ENCODE results near the gene PCDH15. TPM values are rescaled to one million over a fixed set of nuclear protein-coding genes. Genes with fewer than 3 reads are reported as not detected.

The PCDH15 gene
- total RNA-seq, 1 experiment from 2014 or later, result not detected

- no peak for TF ChIP-seq CTCF (IDR thresholded peaks at IDR 0.05; ENCODE audit: unreplicated experiment)
- Mint-ChIP-seq H3K9me3 (ENCODE audit: low read depth, unreplicated experiment) (no peaks in the 10 kb centered on the region), H3K27me3 (ENCODE audit: unreplicated experiment) (no peaks in the 10 kb centered on the region), H3K27ac (ENCODE audit: unreplicated experiment) (no peak overlapping the region), H3K4me3 (ENCODE audit: low read depth, unreplicated experiment) (no peak overlapping the region), H3K36me3 (ENCODE audit: insufficient read depth, unreplicated experiment) (no peaks in the 10 kb centered on the region), H3K4me1 (ENCODE audit: low read depth, unreplicated experiment) (peaks cover 10% of the 10 kb centered on the region)
- DNase-seq, result no peak
- intact Hi-C loops (cut with micrococcal nuclease; ENCODE audit: unreplicated experiment), result loop anchor here (1.0 to 10.0 kb wide), 6 partner anchors 158 to 1025 kb away; no protein-coding TSS in a partner anchor
- no TSS peak for BruUV-seq (replicated peaks)
- CTCF ChIA-PET, result interaction anchor here (0.6 to 1.2 kb wide), 2 partner anchors 563 to 1383 kb away, joined by 3 read pairs; no protein-coding TSS in a partner anchor
These were observed 961.5 kb downstream of the PCDH15 start for GRCh38 chr10:53839440-53840039.

GRCh38 chr10:53836638-53837037 lies 964.4 kb downstream of the PCDH15 start:
- CTCF ChIA-PET, result no interaction called here
- H3K27me3 Mint-ChIP-seq (ENCODE audit: unreplicated experiment), result no peaks in the 10 kb centered on the region
- TF ChIP-seq CTCF (IDR thresholded peaks at IDR 0.05; ENCODE audit: unreplicated experiment), result no peak
- no peaks in the 10 kb centered on the region for H3K4me1 Mint-ChIP-seq (ENCODE audit: low read depth, unreplicated experiment)
- no peak overlapping the region for H3K27ac Mint-ChIP-seq (ENCODE audit: unreplicated experiment)
- no peak overlapping the region for H3K4me3 Mint-ChIP-seq (ENCODE audit: low read depth, unreplicated experiment)
- intact Hi-C loops (cut with micrococcal nuclease; ENCODE audit: unreplicated experiment), result loop anchor here (5.0 kb wide), 1 partner anchor 624 kb away; no protein-coding TSS in a partner anchor
- BruUV-seq (replicated peaks), result no TSS peak
- DNase-seq, result no peak
- H3K9me3 Mint-ChIP-seq (ENCODE audit: low read depth, unreplicated experiment), result no peaks in the 10 kb centered on the region
- no peaks in the 10 kb centered on the region for H3K36me3 Mint-ChIP-seq (ENCODE audit: insufficient read depth, unreplicated experiment)

GRCh38 chr10:53833908-53834307 lies 967.1 kb downstream of the PCDH15 start:
- intact Hi-C loops (cut with micrococcal nuclease; ENCODE audit: unreplicated experiment), result no loop called here
- BruUV-seq (replicated peaks), result no TSS peak
- Mint-ChIP-seq H3K27ac (ENCODE audit: unreplicated experiment) (no peak overlapping the region), H3K4me1 (ENCODE audit: low read depth, unreplicated experiment) (no peaks in the 10 kb centered on the region), H3K36me3 (ENCODE audit: insufficient read depth, unreplicated experiment) (no peaks in the 10 kb centered on the region), H3K9me3 (ENCODE audit: low read depth, unreplicated experiment) (no peaks in the 10 kb centered on the region), H3K4me3 (ENCODE audit: low read depth, unreplicated experiment) (no peak overlapping the region), H3K27me3 (ENCODE audit: unreplicated experiment) (no peaks in the 10 kb centered on the region)
- CTCF ChIA-PET, result no interaction called here
- no peak for DNase-seq
- no peak for TF ChIP-seq CTCF (IDR thresholded peaks at IDR 0.05; ENCODE audit: unreplicated experiment)

GRCh38 chr10:53827261-53827660 lies 973.8 kb downstream of the PCDH15 start:
- DNase-seq, result no peak
- no peaks in the 10 kb centered on the region for H3K9me3 Mint-ChIP-seq (ENCODE audit: low read depth, unreplicated experiment)
- no peak for TF ChIP-seq CTCF (IDR thresholded peaks at IDR 0.05; ENCODE audit: unreplicated experiment)
- CTCF ChIA-PET, result no interaction called here
- H3K27ac Mint-ChIP-seq (ENCODE audit: unreplicated experiment), result no peak overlapping the region
- no peaks in the 10 kb centered on the region for H3K36me3 Mint-ChIP-seq (ENCODE audit: insufficient read depth, unreplicated experiment)
- H3K27me3 Mint-ChIP-seq (ENCODE audit: unreplicated experiment), result no peaks in the 10 kb centered on the region
- intact Hi-C loops (cut with micrococcal nuclease; ENCODE audit: unreplicated experiment), result no loop called here
- no TSS peak for BruUV-seq (replicated peaks)
- no peaks in the 10 kb centered on the region for H3K4me1 Mint-ChIP-seq (ENCODE audit: low read depth, unreplicated experiment)
- H3K4me3 Mint-ChIP-seq (ENCODE audit: low read depth, unreplicated experiment), result no peak overlapping the region

Measured in Calu3 (cell line).